ENCODE results near the gene TPBG. TPM values are rescaled to one million over a fixed set of nuclear protein-coding genes. Genes with fewer than 3 reads are reported as not detected.
"Not testable (repeated sequence)": the region's sequence is repeated elsewhere in the genome, so short reads cannot be mapped to it uniquely, and the experiment has no call there.

The TPBG gene
- total RNA-seq, 1 donor from 2014 or later: 2.2 TPM

GRCh38 chr6:82376636-82377035 lies 13.0 kb downstream of the TPBG start:
- no peak for DNase-seq

DNA sequence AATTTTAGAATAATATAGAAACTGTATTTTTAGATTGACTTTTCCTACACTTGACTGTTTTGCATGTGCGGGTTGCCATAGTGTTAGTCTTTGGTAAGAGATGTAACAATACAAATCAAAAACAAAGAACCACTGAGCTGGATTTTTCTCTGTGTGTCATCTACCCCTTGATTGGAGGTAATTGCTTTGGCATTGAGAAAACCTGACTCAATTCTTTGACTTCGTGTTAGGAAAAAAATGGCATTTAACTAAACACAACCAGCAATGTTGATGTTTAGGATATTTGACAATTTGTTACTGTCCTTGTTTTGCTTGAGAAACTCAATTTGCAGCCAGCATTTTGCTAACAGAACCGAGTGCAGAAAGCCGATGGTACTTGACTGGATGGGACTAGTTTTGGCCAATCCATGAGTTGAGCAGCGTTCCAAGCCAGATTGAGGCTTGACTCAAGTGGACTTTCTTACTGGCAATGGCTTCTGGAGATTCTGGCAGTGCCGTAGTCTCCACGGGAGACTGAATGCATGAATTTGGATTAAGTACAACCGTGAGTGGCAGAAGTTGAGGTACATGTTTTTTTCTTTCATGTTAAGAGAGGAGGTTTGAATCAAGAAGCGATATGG lies 17.1 kb downstream of the TPBG start:
- DNase-seq: no peak

- DNase-seq: no peak
Observed at GRCh38 chr6:82381278-82381677, 17.7 kb downstream of the TPBG start.

GRCh38 chr6:82385102-82385501 lies 21.5 kb downstream of the TPBG start:
- no peak for DNase-seq

- DNase-seq: no peak
Observed at GRCh38 chr6:82385546-82385945, 21.9 kb downstream of the TPBG start.

DNA sequence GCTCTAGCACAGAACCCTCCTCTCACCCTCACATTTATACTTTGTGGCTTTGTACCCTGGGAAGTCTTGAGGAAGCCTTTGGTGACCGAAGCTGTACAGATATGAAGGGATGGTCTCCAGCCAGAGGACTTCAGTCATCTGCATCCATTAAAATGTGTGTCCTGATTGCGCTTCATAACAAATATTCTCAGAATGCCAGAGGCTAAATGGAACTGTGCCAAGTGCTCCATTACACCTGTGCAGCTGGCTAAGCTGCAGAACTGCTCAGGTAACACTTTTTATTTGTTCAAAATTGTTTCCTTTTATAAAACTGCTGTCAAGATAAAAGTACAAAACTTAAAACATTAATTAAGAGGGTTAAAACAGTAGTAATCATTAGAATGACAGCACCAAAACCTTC lies 22.3 kb downstream of the TPBG start:
- DNase-seq: no peak

DNA sequence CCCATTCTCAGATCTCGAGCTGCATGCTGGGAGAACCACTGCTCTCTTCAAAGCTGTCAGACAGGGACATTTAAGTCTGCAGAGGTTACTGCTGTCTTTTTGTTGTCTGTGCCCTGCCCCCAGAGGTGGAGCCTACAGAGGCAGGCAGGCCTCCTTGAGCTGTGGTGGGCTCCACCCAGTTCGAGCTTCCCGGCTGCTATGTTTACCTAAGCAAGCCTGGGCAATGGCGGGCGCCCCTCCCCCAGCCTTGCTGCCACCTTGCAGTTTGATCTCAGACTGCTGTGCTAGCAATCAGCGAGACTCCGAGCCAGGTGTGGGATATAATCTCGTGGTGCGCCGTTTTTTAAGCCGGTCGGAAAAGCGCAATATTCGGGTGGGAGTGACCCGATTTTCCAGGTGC lies 31.2 kb downstream of the TPBG start:
- not testable (repeated sequence) for DNase-seq

GRCh38 chr6:82396964-82397751 lies 33.5 kb downstream of the TPBG start:
- DNase-seq: no peak

GRCh38 chr6:82397962-82398692 lies 34.5 kb downstream of the TPBG start:
- DNase-seq: no peak

GRCh38 chr6:82408952-82409431 lies 45.4 kb downstream of the TPBG start:
- DNase-seq: no peak

DNA sequence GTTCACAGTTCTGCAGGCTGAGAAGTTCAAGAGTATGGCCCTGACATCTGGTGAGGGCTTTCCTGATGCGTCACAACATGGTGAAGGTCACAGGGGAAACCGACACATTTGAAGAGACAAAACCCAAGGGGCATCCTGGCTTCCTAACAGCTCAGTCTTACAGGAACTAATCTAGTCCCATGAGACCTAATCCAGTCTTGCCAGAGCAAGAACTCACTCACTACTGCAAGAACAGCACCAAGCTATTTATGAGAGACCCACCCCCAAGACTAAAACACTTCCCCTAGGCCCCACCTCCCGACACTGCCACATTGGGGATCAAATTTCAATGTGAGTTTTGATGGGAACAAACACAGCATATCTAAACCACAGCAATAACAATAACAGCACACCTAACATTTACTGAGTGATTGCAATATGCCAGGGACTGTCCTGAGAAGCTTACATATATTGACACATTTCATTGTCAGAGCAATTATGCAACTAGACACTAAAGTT lies 46.6 kb downstream of the TPBG start:
- DNase-seq: no peak

GRCh38 chr6:82413868-82414267 lies 50.3 kb downstream of the TPBG start:
- DNase-seq: no peak

DNA sequence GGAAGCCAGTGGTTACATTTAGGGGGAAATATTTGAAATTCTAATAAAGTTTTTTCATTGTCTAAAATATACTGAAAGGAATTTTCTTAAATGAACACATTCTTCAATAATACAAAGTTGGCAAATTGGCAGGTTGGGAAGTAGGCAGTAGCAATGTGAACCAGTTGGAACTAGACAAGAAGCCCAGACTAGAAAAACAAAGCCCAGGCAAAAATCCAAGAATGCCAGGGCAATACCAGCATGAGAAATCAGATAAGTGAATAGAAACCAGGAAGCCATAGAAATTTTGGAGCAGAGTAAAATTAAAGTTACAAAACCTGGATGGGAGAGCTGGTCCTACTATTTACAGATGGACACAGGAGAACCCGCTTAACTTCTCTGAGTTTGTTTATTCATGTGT lies 52.2 kb downstream of the TPBG start:
- DNase-seq: no peak

- DNase-seq: no peak
Observed at GRCh38 chr6:82416346-82416745, 52.7 kb downstream of the TPBG start.

Other genes with a start within 250 kb of the TPBG start
- 105 TPM for gene IBTK, start 116.1 kb upstream of the TPBG start, total RNA-seq

All from occipital lobe (tissue), 2 donors.